H1 (cell line): ENCODE measurements around the gene DBP. TPM values are rescaled to one million over a fixed set of nuclear protein-coding genes. Genes with fewer than 3 reads are reported as not detected.
A peak's percentile ranks its signal among the peaks of the same experiment; 100 is the strongest.

Experiments
- ASH2L ChIP-seq: fragments of 200-600, 300-600 bp; sonication (generic); IDR thresholded peaks from one replicate; pipeline ENCODE4 v1.7.1; 2017; ENCODE audit warnings: low read length
- ATF2 ChIP-seq: IDR thresholded peaks from 2 replicates; pipeline ENCODE4 v1.6.1; 2012; ENCODE audit warnings: low read length, inconsistent platforms
- CBX5 ChIP-seq: fragments of 300-800, 300-1000 bp; sonication (generic); IDR thresholded peaks from 2 replicates; pipeline ENCODE4 v1.7.1; 2016; ENCODE audit warnings: antibody characterized with exemption, low read length, low read depth
- CHD2 ChIP-seq: IDR thresholded peaks from 2 replicates; pipeline ENCODE4 v1.6.1; 2012; ENCODE audit warnings: low read length, improper control_type of control experiment
- CTBP2 ChIP-seq: IDR thresholded peaks from 2 replicates; pipeline ENCODE4 v1.7.0; 2011; ENCODE audit warnings: borderline replicate concordance, mild to moderate bottlenecking, moderate library complexity, mixed read lengths, low read length; ENCODE audit not compliant: insufficient read depth, insufficient read length
- E2F6 ChIP-seq: IDR thresholded peaks from 2 replicates; pipeline ENCODE4 v1.6.1; 2012; ENCODE audit warnings: inconsistent platforms
- POLR2AphosphoS5 ChIP-seq: IDR thresholded peaks from 2 replicates; pipeline ENCODE4 v1.6.1; 2011; ENCODE audit warnings: low read depth, low read length
- RNF2 ChIP-seq: fragments of 200-900, 300-1000 bp; sonication (generic); IDR thresholded peaks from 2 replicates; pipeline ENCODE4 v1.7.1; 2016; ENCODE audit warnings: borderline replicate concordance, low read depth, mild to moderate bottlenecking, antibody characterized with exemption, low read length; ENCODE audit not compliant: poor library complexity, severe bottlenecking; ENCODE audit errors: missing control alignments
- RXRA ChIP-seq: IDR thresholded peaks from 2 replicates; pipeline ENCODE4 v1.6.1; 2011; ENCODE audit warnings: low read depth, mild to moderate bottlenecking, low read length, moderate library complexity; ENCODE audit not compliant: insufficient read depth
- SP4 ChIP-seq: IDR thresholded peaks from 2 replicates; pipeline ENCODE4 v1.6.1; 2012; ENCODE audit warnings: low read length, inconsistent platforms
- TCF12 ChIP-seq: IDR thresholded peaks from 2 replicates; pipeline ENCODE4 v1.6.1; 2011; ENCODE audit warnings: low read depth, mild to moderate bottlenecking, low read length
- USF2 ChIP-seq: IDR thresholded peaks from 2 replicates; pipeline ENCODE4 v1.6.1; 2011; ENCODE audit warnings: low read length, improper control_type of control experiment
- polyA plus RNA-seq, 7 experiments: library from polyadenylated mRNA; depleted of rRNA in 3 of 7; stranded (reverse) in 5 of 7; unstranded in 2 of 7; fragments of >200 nt in 5 of 7; fragments of 200-250 nt in 2 of 7; gene quantifications; 1 replicate in 5 of 7; 2 replicates in 1 of 7; 4 replicates in 1 of 7; pipeline versions ENCODE4 v1.2.1 to v1.2.3, GENCODE V29; 2011 to 2013; ENCODE audit warnings: missing spikeins in 2 of 7, mixed read lengths in 2 of 7
- total RNA-seq: library from RNA; stranded (reverse); fragmentation: NEBNext Ultra II Directional; extraction: Animal tissue kit (Norgen Biotek cat#: 25700); gene quantifications from 2 replicates; pipeline ENCODE4 v1.2.1, GENCODE V29; 2021
- TF ChIP-seq, protein P1 (sequence below): IDR thresholded peaks from 2 replicates; pipeline ENCODE4 v1.6.1; 2012; ENCODE audit warnings: inconsistent platforms

Gene DBP
- total and polyA plus RNA-seq, 2 of the 8 experiments (the other 6 are each of a cell fraction or from before 2014, with no cell fraction given), result 7.5 to 8.3 TPM

DNA sequence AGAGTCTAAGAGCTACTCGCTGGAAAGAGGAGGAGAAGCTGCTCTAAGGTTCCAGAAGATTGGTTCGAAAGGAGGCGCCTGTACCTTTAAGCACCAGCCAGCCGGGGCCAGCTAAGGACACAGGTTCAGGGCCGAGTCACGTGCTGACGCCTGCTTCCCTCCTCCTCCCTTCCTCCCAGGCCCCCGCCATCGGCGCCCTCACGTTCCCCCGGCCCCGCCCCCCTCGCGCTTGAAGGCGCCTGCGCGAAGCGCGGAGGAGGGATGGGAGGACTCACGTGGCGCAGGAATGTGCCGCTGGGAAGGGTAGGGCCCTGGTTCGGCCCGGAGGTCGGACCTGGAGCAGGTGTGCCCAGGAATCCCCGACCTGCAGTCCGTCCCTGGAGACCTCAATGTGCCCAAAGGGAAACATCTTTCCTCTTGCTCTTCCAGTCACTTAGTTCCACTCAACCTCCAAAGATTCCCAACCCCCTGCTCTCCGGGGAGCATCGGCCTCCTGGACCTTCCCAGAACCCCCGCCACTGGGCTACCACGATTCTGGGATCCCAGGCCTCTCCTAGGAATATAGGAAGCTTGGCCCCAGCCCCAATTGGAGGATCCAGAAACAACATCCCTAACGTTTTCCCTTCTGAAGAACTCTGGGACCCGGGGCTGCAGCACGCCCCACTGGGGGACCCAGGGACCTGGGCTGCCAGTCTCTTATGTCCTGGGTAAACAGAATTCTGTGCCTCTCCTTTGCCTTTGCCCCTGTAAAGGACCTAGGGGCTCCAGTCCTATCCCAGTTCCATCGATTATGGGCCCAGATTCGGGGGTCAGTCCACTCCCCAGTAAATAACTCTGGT, 2.5 kb downstream of the DBP start (continued):
- TF ChIP-seq E2F6 (peak; percentile 72), RXRA (0 out of 2 replicates have a peak, but pooled peaks have one; percentile 11), SP4 (no peak; the same call in 1 of the 2 replicates), ASH2L (peak; percentile 28), CTBP2 (no peak), TCF12 (0 out of 2 replicates have a peak, but pooled peaks have one; percentile 47), CBX5 (no peak), RNF2 (no peak), USF2 (peak; percentile 92), POLR2AphosphoS5 (peak; percentile 79), ATF2 (peak; percentile 26; the same call in 1 of the 2 replicates), CHD2 (no peak)
- TF ChIP-seq, protein P1, sequence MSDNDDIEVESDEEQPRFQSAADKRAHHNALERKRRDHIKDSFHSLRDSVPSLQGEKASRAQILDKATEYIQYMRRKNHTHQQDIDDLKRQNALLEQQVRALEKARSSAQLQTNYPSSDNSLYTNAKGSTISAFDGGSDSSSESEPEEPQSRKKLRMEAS, result peak; percentile 87
